Loucy (cell line): ENCODE data around the gene CASK.

Experiments
- CTCF ChIP-seq: fragments of 200-600 bp; sonication (generic); conservative IDR thresholded peaks from 2 replicates; pipeline ENCODE4 v1.5.1; 2014; ENCODE audit warnings: mild to moderate bottlenecking, antibody characterized with exemption, low read length
- EZH2phosphoT487 ChIP-seq: fragments of 200-600 bp; IDR thresholded peaks from 2 replicates; pipeline ENCODE4 v1.6.1; 2018; ENCODE audit warnings: antibody characterized with exemption, mild to moderate bottlenecking, moderate library complexity, borderline replicate concordance

- TF ChIP-seq CTCF, result no peak
- TF ChIP-seq EZH2phosphoT487, result no peak
These were observed 200.3 kb downstream of the CASK start for GRCh38 chrX:41722816-41723618.
